PC-9 (cell line): ENCODE measurements around the gene RBFOX2. TPM values are rescaled to one million over a fixed set of nuclear protein-coding genes. Genes with fewer than 3 reads are reported as not detected.
A peak's percentile ranks its signal among the peaks of the same experiment; 100 is the strongest.

Source experiments
- BruUV-seq: library from RNA; stranded (reverse); fragments of 400-500 nt; replicated peaks from 2 replicates; lab custom pipeline; 2021; lab: Mats Ljungman, UMichigan
- CTCF ChIA-PET: fragments of 300-600 bp; sonication (Branson Sonifier 250); formaldehyde crosslinking; loops from one replicate; lab custom pipeline; 2022; ENCODE audit warnings: antibody characterized with exemption; lab: Charles Lee
- POLR2A ChIA-PET: fragments of 300-600 bp; sonication (Branson Sonifier 250); formaldehyde crosslinking; loops from one replicate; lab custom pipeline; 2022; ENCODE audit warnings: antibody characterized with exemption; ENCODE audit not compliant: unreplicated experiment; lab: Charles Lee
- DNase-seq, 2 experiments: peaks; one replicate each; pipeline versions ENCODE4 v3.0.0 to v3.0.0-alpha.2; 2015 to 2022; ENCODE audit warnings: mixed read lengths in 1 of 2
- H2AFZ ChIP-seq: fragments of 200-600 bp; sonication (generic); 2 replicates; pipeline ENCODE4 v1.8.1; 2017; ENCODE audit warnings: antibody characterized with exemption
- H3F3A ChIP-seq: fragments of 200-600 bp; sonication (generic); 2 replicates; pipeline ENCODE4 v1.8.1; 2017; ENCODE audit warnings: antibody characterized with exemption, mild to moderate bottlenecking, low read depth; ENCODE audit not compliant: insufficient read depth
- H3K27ac ChIP-seq: fragments of 200-600 bp; sonication (generic); 2 replicates; pipeline ENCODE4 v1.6.1; 2016; ENCODE audit warnings: mixed run types
- H3K27me3 ChIP-seq: fragments of 200-600 bp; sonication (generic); 2 replicates; pipeline ENCODE4 v1.6.1; 2016; ENCODE audit warnings: low read depth, mixed run types; ENCODE audit not compliant: insufficient read depth
- H3K36me3 ChIP-seq: fragments of 200-600 bp; sonication (generic); 2 replicates; pipeline ENCODE4 v1.6.1; 2016; ENCODE audit warnings: low read depth, mixed run types
- H3K4me1 ChIP-seq: fragments of 200-600 bp; sonication (generic); replicated peaks from 2 replicates; pipeline ENCODE4 v1.6.1; 2016; ENCODE audit warnings: mixed run types; ENCODE audit not compliant: insufficient read depth
- H3K4me2 ChIP-seq: fragments of 200-600 bp; sonication (generic); 2 replicates; pipeline ENCODE4 v1.6.1; 2017; ENCODE audit warnings: mixed run types
- H3K4me3 ChIP-seq: fragments of 200-600 bp; sonication (generic); 2 replicates; pipeline ENCODE4 v1.6.1; 2016; ENCODE audit warnings: mixed run types
- H3K79me2 ChIP-seq: fragments of 200-600 bp; sonication (generic); 2 replicates; pipeline ENCODE4 v1.6.1; 2017; ENCODE audit warnings: low read depth, mixed run types
- H3K9me2 ChIP-seq: fragments of 200-600 bp; sonication (generic); 2 replicates; pipeline ENCODE4 v1.8.1; 2017; ENCODE audit warnings: mild to moderate bottlenecking; ENCODE audit not compliant: insufficient read depth
- H3K9me3 ChIP-seq: fragments of 200-600 bp; sonication (generic); 2 replicates; pipeline ENCODE4 v1.8.1; 2016; ENCODE audit warnings: low read depth; ENCODE audit not compliant: insufficient read depth
- H4K20me1 ChIP-seq: fragments of 200-600 bp; sonication (generic); 2 replicates; pipeline ENCODE4 v1.8.1; 2017; ENCODE audit not compliant: insufficient read depth
- EZH2 ChIP-seq: fragments of 200-600 bp; sonication (generic); IDR thresholded peaks from 2 replicates; pipeline ENCODE4 v1.8.0; 2017; ENCODE audit warnings: antibody characterized with exemption, low read depth
- intact Hi-C: fragments of 100-400 bp; cut with micrococcal nuclease; formaldehyde crosslinking; loops from one replicate; pipeline ENCODE4 v1.10.0; 2022; ENCODE audit not compliant: unreplicated experiment
- total RNA-seq: library from RNA; stranded (reverse); gene quantifications from 2 replicates; pipeline ENCODE4 v1.2.3, GENCODE V29; 2021
- TF ChIP-seq, protein P1 (sequence below): fragments of 200-600 bp; sonication (generic); conservative IDR thresholded peaks from 2 replicates; pipeline ENCODE4 v1.6.1; 2017; ENCODE audit warnings: mixed run types, antibody characterized with exemption, mild to moderate bottlenecking, moderate library complexity

The RBFOX2 gene
- total RNA-seq, 1 experiment from 2014 or later: 109 TPM

DNA sequence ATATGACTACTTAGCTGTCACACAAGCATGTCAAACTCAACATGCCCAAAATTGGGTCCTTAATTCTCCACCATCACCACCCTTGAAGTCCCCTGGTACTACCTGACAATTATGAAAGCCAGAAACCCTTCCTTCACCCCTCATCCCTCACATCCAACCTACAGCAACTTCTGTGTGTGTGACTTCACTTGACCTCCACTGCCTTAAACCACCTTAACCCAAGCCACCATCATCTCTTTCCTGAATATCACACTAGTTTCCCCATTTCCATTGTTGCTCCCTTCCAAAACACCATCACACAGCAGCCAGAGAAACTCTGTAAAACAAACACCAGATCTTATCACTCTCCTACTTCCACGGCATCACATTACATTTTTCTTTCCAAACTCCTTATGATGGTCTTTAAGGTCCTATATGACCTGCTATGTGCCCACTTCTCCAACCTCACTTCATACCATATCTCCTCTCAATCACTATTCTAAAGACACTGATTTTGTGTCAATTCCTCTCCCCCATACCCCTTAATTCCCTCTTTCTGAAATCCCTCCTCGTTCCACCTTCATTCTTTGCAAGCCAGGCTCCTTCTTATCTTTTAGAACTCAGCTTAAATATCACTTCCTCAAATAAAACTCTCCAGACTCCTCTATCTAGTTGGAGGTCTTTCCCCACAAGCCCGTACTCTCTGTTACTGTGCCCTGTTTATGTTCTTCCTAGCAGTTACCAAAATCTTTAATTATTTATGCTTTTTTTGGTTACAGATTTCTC is 124.9 kb downstream of the RBFOX2 start:
- peaks cover 92% of the 10 kb centered on the region for H3K79me2 ChIP-seq
- H3K27ac ChIP-seq: peak overlapping the region; percentile 57
- no peaks in the 10 kb centered on the region for H3K36me3 ChIP-seq
- H3K27me3 ChIP-seq: no peaks in the 10 kb centered on the region
- no peak for TF ChIP-seq EZH2
- TF ChIP-seq, protein P1, sequence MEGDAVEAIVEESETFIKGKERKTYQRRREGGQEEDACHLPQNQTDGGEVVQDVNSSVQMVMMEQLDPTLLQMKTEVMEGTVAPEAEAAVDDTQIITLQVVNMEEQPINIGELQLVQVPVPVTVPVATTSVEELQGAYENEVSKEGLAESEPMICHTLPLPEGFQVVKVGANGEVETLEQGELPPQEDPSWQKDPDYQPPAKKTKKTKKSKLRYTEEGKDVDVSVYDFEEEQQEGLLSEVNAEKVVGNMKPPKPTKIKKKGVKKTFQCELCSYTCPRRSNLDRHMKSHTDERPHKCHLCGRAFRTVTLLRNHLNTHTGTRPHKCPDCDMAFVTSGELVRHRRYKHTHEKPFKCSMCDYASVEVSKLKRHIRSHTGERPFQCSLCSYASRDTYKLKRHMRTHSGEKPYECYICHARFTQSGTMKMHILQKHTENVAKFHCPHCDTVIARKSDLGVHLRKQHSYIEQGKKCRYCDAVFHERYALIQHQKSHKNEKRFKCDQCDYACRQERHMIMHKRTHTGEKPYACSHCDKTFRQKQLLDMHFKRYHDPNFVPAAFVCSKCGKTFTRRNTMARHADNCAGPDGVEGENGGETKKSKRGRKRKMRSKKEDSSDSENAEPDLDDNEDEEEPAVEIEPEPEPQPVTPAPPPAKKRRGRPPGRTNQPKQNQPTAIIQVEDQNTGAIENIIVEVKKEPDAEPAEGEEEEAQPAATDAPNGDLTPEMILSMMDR: no peak
- H3K9me3 ChIP-seq: no peaks in the 10 kb centered on the region
- POLR2A ChIA-PET: no interaction called here
- BruUV-seq: no TSS peak
- H2AFZ ChIP-seq: no peak overlapping the region
- intact Hi-C loops: no loop called here
- 0 out of 2 replicates have a peak, but pooled peaks cover 8% of the 10 kb centered on the region for H4K20me1 ChIP-seq
- peaks cover 49% of the 10 kb centered on the region for H3F3A ChIP-seq
- CTCF ChIA-PET: no interaction called here
- no peak overlapping the region for H3K4me3 ChIP-seq
- H3K4me2 ChIP-seq: peak overlapping the region; percentile 48
- DNase-seq: peak in 1 of 2 experiments; percentile 57
- no peaks in the 10 kb centered on the region for H3K9me2 ChIP-seq
- H3K4me1 ChIP-seq: peaks cover 76% of the 10 kb centered on the region

DNA sequence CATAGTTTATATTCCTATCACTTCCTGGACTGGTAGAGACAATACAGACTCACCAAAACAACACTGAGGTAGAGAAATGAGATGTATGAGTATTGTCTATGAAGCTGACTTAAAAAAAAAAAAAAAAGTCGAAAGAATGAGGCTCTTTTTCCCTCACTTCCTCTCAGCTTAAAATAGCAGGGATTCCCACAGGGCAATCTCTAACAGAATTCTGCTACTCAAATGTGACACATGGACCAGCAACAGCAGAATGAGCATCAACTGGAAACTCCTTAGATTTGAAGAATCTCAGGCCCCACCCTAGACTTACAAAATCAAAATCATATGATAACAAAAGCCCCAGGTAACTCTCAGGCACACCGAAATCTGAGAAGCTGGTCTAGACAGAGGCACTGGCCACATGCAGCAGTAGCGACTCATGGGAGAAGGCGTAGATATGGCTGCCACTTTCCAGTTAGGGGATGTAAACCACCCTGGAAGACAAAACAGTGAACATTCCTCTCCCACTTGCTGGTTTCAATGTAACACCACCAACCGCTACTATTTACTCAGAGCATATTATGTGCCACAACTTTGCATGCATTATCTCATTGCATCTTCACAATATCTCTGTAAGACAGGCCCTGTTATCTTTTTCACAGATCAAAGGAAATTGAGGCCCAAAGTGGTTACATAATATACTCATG is 128.0 kb downstream of the RBFOX2 start:
- H3K79me2 ChIP-seq: peaks cover 94% of the 10 kb centered on the region
- intact Hi-C loops: no loop called here
- H3K27ac ChIP-seq: peak overlapping the region; percentile 89
- H3K4me2 ChIP-seq: peak overlapping the region; percentile 36
- 0 out of 2 replicates have a peak, but pooled peaks cover 4% of the 10 kb centered on the region for H3K9me2 ChIP-seq
- H3K4me1 ChIP-seq: peaks cover 81% of the 10 kb centered on the region
- no peaks in the 10 kb centered on the region for H3K9me3 ChIP-seq
- H4K20me1 ChIP-seq: 0 out of 2 replicates have a peak, but pooled peaks cover 8% of the 10 kb centered on the region
- H3F3A ChIP-seq: peaks cover 68% of the 10 kb centered on the region
- TF ChIP-seq, protein P1: no peak
- no peak for TF ChIP-seq EZH2
- no peaks in the 10 kb centered on the region for H3K27me3 ChIP-seq
- H3K36me3 ChIP-seq: peaks cover 9% of the 10 kb centered on the region; the same call in 1 of the 2 replicates
- peak; percentile 48 to 91 for DNase-seq
- no TSS peak for BruUV-seq
- no peak overlapping the region for H2AFZ ChIP-seq
- no peak overlapping the region for H3K4me3 ChIP-seq
- POLR2A ChIA-PET: interaction anchor here (0.6 kb wide), 2 partner anchors 278 to 633 kb away, joined by 3 read pairs; no protein-coding TSS in a partner anchor
- CTCF ChIA-PET: interaction anchor here (0.7 kb wide), 1 partner anchor 152 kb away, joined by 7 read pairs; no protein-coding TSS in a partner anchor

DNA sequence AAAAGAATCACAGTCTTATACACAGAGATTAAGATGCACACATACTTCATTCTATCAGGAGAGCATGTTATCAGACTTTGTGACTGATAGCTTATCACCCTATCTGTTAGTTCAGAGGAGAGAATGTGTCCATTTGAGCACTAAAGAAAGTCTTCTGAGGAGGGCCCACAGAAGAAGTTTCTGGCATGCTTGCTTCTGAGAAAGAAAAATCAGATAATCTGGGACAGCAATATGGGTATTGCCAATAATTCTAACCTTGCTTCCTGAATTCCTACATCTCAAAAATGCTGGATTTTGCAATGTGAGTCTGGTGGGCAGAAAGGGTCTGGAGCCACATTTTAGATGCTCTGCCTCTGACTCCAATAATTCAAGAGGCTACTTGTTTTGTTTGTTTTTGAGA is 128.9 kb downstream of the RBFOX2 start:
- TF ChIP-seq EZH2: no peak
- TF ChIP-seq, protein P1: no peak
- DNase-seq: no peak
- intact Hi-C loops: no loop called here
- H3K9me3 ChIP-seq: no peaks in the 10 kb centered on the region
- H3K27me3 ChIP-seq: no peaks in the 10 kb centered on the region
- H3K9me2 ChIP-seq: 0 out of 2 replicates have a peak, but pooled peaks cover 4% of the 10 kb centered on the region
- H3K36me3 ChIP-seq: peaks cover 9% of the 10 kb centered on the region; the same call in 1 of the 2 replicates
- H3F3A ChIP-seq: peaks cover 72% of the 10 kb centered on the region
- H3K4me1 ChIP-seq: peaks cover 78% of the 10 kb centered on the region
- peak overlapping the region; percentile 89 for H3K27ac ChIP-seq
- no TSS peak for BruUV-seq
- H3K4me2 ChIP-seq: peak overlapping the region; percentile 36
- ChIA-PET CTCF (interaction anchor here (0.7 kb wide), 1 partner anchor 24 kb away, joined by 14 read pairs; no protein-coding TSS in a partner anchor), POLR2A (no interaction called here)
- H3K4me3 ChIP-seq: no peak overlapping the region
- peaks cover 87% of the 10 kb centered on the region for H3K79me2 ChIP-seq
- H2AFZ ChIP-seq: no peak overlapping the region
- H4K20me1 ChIP-seq: 0 out of 2 replicates have a peak, but pooled peaks cover 8% of the 10 kb centered on the region
